Measurements from ENCODE around the gene HHAT. TPM values are rescaled to one million over a fixed set of nuclear protein-coding genes. Genes with fewer than 3 reads are reported as not detected.
"Not testable (repeated sequence)": the region's sequence is repeated elsewhere in the genome, so short reads cannot be mapped to it uniquely, and the experiment has no call there.

The HHAT gene
- total RNA-seq, 2 experiments from 2014 or later, result 0.82 to 0.84 TPM

DNA sequence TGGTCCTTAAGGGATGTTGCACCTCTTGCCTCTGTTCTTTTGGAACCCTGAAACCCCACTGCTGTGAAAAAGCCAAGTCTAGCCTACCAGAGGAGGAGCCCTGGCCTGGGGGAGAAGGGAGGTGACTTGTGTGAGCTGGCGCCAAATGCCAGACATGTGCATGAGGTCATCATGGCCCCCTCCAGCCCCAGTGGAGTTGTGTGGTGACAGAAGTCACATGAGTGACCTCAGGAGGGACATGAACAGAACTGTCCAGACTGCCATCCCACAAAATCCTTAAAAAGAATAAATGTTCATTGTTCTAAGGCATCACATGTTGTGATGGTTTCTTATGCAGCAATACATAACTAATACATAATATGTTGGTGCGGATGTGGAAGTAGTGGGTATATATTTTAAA is 10.8 kb downstream of the HHAT start:
- intact Hi-C loops (cut with DNase I, micrococcal nuclease), result loop anchor here (10.0 kb wide), 2 partner anchors 545 to 585 kb away; partner anchors contain the start of gene TRAF3IP3 (in 1 of the 2)
- ATAC-seq (no peak), DNase-seq (no peak)
- POLR2A ChIA-PET, result no interaction called here
- Mint-ChIP-seq H3K9me3 (ENCODE audit: low read depth) (no peaks in the 10 kb centered on the region), H3K27me3 (peaks cover 2% of the 10 kb centered on the region), H3K27ac (no peak overlapping the region), H3K4me3 (no peak overlapping the region), H3K4me1 (peaks cover 27% of the 10 kb centered on the region), H3K36me3 (ENCODE audit: low read depth) (no peaks in the 10 kb centered on the region)
- CTCF ChIA-PET, result no interaction called here

DNA sequence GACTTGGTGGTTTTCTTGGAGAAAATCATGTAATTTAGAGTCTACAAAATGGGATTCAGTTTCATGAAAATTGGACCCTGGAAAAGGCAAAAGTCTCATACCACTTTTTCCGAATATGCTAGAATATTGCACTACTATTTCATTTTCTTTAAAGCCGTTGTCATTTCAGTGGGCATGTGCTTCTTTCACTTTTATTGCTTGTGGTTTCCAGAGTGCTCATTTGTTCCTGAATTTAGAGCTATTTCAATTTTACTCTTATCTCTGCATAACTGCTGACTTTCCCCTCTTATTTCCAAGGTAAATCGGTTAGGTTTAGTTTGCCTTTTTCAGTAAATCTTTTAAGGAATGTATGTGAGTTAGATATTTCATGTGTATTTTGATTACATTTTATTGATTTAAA is 11.6 kb downstream of the HHAT start:
- peak; percentile 31 for ATAC-seq
- H3K27me3 Mint-ChIP-seq, result peaks cover 2% of the 10 kb centered on the region
- peak overlapping the region; percentile 22 for H3K4me3 Mint-ChIP-seq
- peaks cover 27% of the 10 kb centered on the region for H3K4me1 Mint-ChIP-seq
- POLR2A ChIA-PET, result interaction anchor here (0.5 to 4.0 kb wide), 4 partner anchors 8 to 124 kb away, joined by 3 to 46 read pairs (median 9); no protein-coding TSS in a partner anchor
- H3K27ac Mint-ChIP-seq, result peak overlapping the region; percentile 26
- CTCF ChIA-PET, result interaction anchor here (0.7 to 3.7 kb wide), 10 partner anchors 8 to 108 kb away, joined by 3 to 28 read pairs (median 4); no protein-coding TSS in a partner anchor
- DNase-seq, result no peak
- no peaks in the 10 kb centered on the region for H3K9me3 Mint-ChIP-seq (ENCODE audit: low read depth)
- intact Hi-C loops (cut with DNase I, micrococcal nuclease), result loop anchor here (1.0 to 5.0 kb wide), 5 partner anchors 8 to 1042 kb away; no protein-coding TSS in a partner anchor
- H3K36me3 Mint-ChIP-seq (ENCODE audit: low read depth), result no peaks in the 10 kb centered on the region

DNA sequence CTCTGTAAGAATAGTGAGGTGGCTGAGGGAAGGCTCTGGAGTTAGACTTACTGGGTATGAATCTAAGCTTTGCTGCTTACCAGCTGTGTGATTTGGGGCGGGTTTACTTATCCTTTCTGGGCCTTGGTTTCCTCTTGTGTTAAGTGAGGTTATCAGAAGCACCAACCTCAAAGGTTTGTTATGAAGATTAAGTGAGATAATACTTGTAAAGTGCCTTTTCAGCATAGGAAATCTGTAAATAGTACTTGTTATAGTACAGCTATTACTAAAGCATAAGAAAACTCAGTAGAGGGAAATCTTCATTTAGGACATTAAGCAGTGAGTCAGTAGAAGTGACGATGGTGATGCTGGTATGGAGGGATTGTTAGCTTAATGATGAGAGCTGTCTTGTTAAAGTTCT is 12.1 kb downstream of the HHAT start:
- ATAC-seq (peak; percentile 66), DNase-seq (peak; percentile 27)
- no peaks in the 10 kb centered on the region for H3K9me3 Mint-ChIP-seq (ENCODE audit: low read depth)
- ChIA-PET CTCF (interaction anchor here (0.7 to 3.7 kb wide), 12 partner anchors 8 to 441 kb away, joined by 3 to 28 read pairs (median 4); no protein-coding TSS in a partner anchor), POLR2A (interaction anchor here (0.5 to 4.0 kb wide), 4 partner anchors 8 to 124 kb away, joined by 3 to 46 read pairs (median 9); no protein-coding TSS in a partner anchor)
- H3K4me1 Mint-ChIP-seq, result peaks cover 27% of the 10 kb centered on the region
- H3K27ac Mint-ChIP-seq, result peak overlapping the region; percentile 64
- intact Hi-C loops (cut with DNase I, micrococcal nuclease), result loop anchor here (1.0 to 5.0 kb wide), 5 partner anchors 9 to 1041 kb away; no protein-coding TSS in a partner anchor
- peaks cover 2% of the 10 kb centered on the region for H3K27me3 Mint-ChIP-seq
- no peaks in the 10 kb centered on the region for H3K36me3 Mint-ChIP-seq (ENCODE audit: low read depth)
- H3K4me3 Mint-ChIP-seq, result peak overlapping the region; percentile 22

DNA sequence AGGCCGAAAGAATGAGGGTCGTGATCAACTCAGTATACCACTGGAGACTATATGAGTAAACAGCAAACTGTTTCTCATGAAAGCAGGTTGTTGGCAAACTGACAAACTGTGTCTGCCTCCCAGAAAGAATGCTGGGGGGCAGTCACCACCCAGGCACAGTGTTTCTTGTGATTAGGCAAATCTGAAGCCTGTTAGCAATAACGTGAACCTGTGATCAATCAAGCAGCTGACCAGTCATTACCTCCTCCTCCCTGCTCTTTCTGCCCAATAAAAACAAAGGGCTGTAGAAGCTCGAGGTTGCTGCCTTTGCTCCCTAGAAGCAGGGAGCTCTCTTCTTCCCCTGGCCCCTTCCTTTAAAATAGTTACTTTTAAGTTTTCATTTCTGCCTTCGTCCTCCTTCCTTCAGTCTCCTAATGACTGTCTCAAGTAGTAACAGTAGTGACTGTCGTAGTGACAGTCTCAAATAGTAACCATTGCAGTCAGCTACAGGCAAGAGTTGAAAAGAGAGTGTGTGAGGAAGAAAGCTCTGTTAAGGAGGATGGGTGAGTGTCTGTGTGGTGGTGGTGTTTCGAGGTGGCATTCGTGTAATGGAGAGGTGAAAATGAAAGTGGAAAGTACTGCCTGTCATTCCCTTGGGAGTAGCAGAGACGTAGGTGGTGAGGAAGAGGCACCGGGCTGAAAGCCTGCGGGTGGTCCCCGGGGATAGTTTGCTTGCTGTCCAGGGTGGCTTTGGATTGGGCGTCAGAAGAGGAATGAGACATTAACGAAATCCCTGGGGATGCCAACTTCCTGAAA is 14.5 kb downstream of the HHAT start:
- no peaks in the 10 kb centered on the region for H3K27me3 Mint-ChIP-seq
- DNase-seq (no peak), ATAC-seq (peak; percentile 50)
- intact Hi-C loops (cut with DNase I, micrococcal nuclease), result loop anchor here in 1 of 2 experiments (1.0 to 5.0 kb wide), 2 partner anchors 10 to 1039 kb away; no protein-coding TSS in a partner anchor
- ChIA-PET CTCF (interaction anchor here (0.8 to 3.7 kb wide), 3 partner anchors 10 to 57 kb away, joined by 3 to 28 read pairs (median 4); no protein-coding TSS in a partner anchor), POLR2A (interaction anchor here (1.2 to 4.0 kb wide), 2 partner anchors 11 to 30 kb away, joined by 9 to 46 read pairs; no protein-coding TSS in a partner anchor)
- peaks cover 37% of the 10 kb centered on the region for H3K4me1 Mint-ChIP-seq
- no peak overlapping the region for H3K27ac Mint-ChIP-seq
- no peaks in the 10 kb centered on the region for H3K36me3 Mint-ChIP-seq (ENCODE audit: low read depth)
- no peaks in the 10 kb centered on the region for H3K9me3 Mint-ChIP-seq (ENCODE audit: low read depth)
- H3K4me3 Mint-ChIP-seq, result no peak overlapping the region

DNA sequence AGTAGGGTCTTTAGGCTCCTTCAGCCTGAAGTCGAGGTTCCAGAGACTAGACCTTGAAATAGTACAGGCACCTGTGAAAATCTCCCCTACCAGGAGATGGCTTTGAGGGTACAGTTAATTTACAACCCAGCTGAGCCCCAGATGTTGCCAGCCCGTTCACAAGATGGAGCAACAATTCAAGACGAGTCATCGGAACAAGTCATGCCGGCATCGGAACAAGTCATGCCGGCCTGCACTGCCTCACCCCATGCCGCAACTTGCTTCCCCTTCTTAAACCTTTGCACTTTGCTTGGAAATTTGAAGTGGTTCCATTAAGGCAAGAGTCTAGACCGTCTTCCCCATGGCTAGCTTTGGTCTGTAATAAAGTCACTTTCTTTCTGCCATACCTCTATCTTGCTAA is 16.0 kb downstream of the HHAT start:
- H3K36me3 Mint-ChIP-seq (ENCODE audit: low read depth), result no peaks in the 10 kb centered on the region
- no peak overlapping the region for H3K27ac Mint-ChIP-seq
- H3K4me1 Mint-ChIP-seq, result peaks cover 34% of the 10 kb centered on the region
- ChIA-PET CTCF (interaction anchor here (0.6 to 1.4 kb wide), 6 partner anchors 12 to 483 kb away, joined by 3 to 4 read pairs (median 3); no protein-coding TSS in a partner anchor), POLR2A (interaction anchor here (0.6 to 1.7 kb wide), 2 partner anchors 29 to 170 kb away, joined by 3 to 6 read pairs; no protein-coding TSS in a partner anchor)
- intact Hi-C loops (cut with DNase I, micrococcal nuclease), result loop anchor here in 1 of 2 experiments (5.0 kb wide), 1 partner anchor 1038 kb away; no protein-coding TSS in a partner anchor
- H3K4me3 Mint-ChIP-seq, result no peak overlapping the region
- no peak for DNase-seq
- H3K9me3 Mint-ChIP-seq (ENCODE audit: low read depth), result no peaks in the 10 kb centered on the region
- ATAC-seq, result no peak
- no peaks in the 10 kb centered on the region for H3K27me3 Mint-ChIP-seq

DNA sequence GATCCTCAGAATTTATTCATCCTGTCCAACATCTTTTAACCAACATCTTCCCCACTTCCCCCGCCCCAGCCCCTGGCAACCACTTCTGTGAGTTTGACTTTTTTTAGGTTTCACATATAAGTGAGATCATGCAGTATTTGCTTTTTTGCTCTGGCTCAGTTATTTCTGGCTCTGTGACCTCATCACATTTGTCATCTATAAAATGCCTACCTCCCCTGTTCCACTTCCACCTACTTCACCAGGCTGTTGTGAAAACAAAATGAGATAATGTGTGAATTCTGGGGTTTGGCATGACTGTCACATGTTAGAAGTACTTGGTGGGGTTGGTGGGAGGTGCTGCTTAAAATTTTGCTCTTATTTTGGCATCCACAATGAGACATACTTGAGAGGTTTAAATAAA is 18.4 kb downstream of the HHAT start:
- ChIA-PET CTCF (interaction anchor here (1.7 kb wide), 1 partner anchor 27 kb away, joined by 7 read pairs; no protein-coding TSS in a partner anchor), POLR2A (no interaction called here)
- Mint-ChIP-seq H3K4me3 (no peak overlapping the region), H3K36me3 (ENCODE audit: low read depth) (no peaks in the 10 kb centered on the region), H3K9me3 (ENCODE audit: low read depth) (no peaks in the 10 kb centered on the region), H3K27ac (no peak overlapping the region), H3K4me1 (peaks cover 16% of the 10 kb centered on the region), H3K27me3 (no peaks in the 10 kb centered on the region)
- intact Hi-C loops (cut with DNase I, micrococcal nuclease), result loop anchor here (1.0 to 2.0 kb wide), 4 partner anchors 14 to 99 kb away; no protein-coding TSS in a partner anchor
- DNase-seq, result peak; percentile 58
- ATAC-seq, result peak; percentile 71

DNA sequence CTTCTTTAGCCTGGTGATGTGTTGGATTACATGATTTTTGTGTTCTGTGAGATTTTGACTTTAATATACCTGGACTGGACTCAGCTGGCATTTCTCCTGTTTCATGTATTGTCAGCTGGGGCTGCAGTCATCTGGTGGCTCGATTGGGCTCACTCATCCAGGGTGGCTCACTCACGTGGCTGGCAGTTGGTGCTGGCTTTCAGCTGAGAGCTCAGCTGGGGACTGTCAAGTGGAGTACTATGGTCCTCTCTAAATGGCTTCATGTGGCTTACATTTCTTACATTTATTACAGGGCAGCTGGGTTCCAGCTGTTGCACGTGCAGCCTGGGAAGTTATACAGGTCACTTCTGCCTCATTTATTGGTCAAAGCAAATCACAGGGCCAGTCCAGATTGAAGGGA is 22.8 kb downstream of the HHAT start:
- ChIA-PET CTCF (interaction anchor here (2.1 to 2.9 kb wide), 2 partner anchors 9 to 10 kb away, joined by 7 to 11 read pairs; no protein-coding TSS in a partner anchor), POLR2A (no interaction called here)
- Mint-ChIP-seq H3K4me3 (no peak overlapping the region), H3K27ac (no peak overlapping the region), H3K9me3 (ENCODE audit: low read depth) (no peaks in the 10 kb centered on the region), H3K36me3 (ENCODE audit: low read depth) (no peaks in the 10 kb centered on the region), H3K27me3 (no peaks in the 10 kb centered on the region), H3K4me1 (peaks cover 8% of the 10 kb centered on the region)
- intact Hi-C loops (cut with DNase I, micrococcal nuclease), result no loop called here
- no peak for DNase-seq
- no peak for ATAC-seq

DNA sequence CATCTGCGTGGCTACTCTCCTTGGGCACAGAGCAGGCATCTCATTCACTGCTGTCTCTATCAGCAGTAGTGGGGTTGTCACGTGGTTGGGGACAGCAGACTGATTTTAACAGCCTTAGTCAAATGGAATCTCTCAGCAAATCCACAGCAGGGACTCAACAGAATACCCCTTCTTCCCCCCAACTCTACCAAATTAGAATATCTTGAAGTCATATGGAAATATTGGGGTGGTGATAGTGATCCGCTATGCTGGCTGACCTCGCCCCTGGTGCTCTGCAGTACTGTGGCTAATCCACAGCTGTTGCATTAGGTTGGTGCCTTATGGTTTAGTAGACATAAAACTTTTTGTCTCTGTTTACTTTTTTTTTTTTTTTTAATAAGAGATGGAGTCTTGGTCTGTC is 23.9 kb downstream of the HHAT start:
- intact Hi-C loops (cut with DNase I, micrococcal nuclease), result no loop called here
- DNase-seq, result no peak
- no peaks in the 10 kb centered on the region for H3K27me3 Mint-ChIP-seq
- ATAC-seq, result no peak
- POLR2A ChIA-PET, result no interaction called here
- CTCF ChIA-PET, result interaction anchor here (0.7 kb wide), 1 partner anchor 10 kb away, joined by 4 read pairs; no protein-coding TSS in a partner anchor
- H3K36me3 Mint-ChIP-seq (ENCODE audit: low read depth), result no peaks in the 10 kb centered on the region
- H3K4me3 Mint-ChIP-seq, result no peak overlapping the region
- no peaks in the 10 kb centered on the region for H3K4me1 Mint-ChIP-seq
- no peaks in the 10 kb centered on the region for H3K9me3 Mint-ChIP-seq (ENCODE audit: low read depth)
- no peak overlapping the region for H3K27ac Mint-ChIP-seq

DNA sequence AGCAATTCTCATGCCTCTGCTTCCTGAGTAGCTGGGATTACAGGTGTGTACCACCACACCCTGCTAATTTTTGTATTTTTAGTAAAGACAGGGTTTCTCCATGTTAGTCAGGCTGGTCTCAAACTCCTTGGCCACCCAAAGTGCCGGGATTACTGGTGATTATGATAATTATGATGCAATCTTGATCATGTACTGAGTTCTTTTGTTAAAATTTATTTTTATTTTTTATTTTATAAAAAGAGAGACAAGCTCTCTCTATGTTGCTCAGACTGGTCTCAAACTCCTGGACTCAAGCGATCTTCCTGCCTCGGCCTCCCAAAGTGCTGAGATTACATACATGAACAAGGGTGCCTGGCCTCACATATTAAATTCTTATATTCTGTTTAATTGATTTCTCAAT is 25.6 kb downstream of the HHAT start:
- H3K4me3 Mint-ChIP-seq, H3K4me1 Mint-ChIP-seq: not testable (repeated sequence)

DNA sequence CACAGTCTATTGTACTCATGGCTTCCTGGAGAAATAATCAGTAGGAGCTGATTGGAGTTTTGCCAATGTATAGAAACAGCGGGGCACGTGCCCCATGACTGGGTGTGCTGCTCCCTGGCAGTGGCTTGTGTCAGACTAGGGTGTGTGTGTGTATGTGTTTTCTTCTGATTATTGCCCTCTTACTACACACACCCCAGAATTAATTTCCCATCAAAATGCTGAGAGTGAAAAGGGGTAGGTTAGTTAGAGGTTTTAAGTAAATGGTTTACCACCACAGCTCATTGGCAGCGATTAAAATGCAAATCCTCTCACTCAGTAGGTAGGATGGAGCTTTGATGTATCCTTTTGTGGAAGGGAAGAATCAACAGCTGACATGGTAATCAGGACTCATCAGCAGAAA is 29.9 kb downstream of the HHAT start:
- H3K36me3 Mint-ChIP-seq (ENCODE audit: low read depth), result no peaks in the 10 kb centered on the region
- DNase-seq (no peak), ATAC-seq (no peak)
- H3K9me3 Mint-ChIP-seq (ENCODE audit: low read depth), result no peaks in the 10 kb centered on the region
- no peaks in the 10 kb centered on the region for H3K27me3 Mint-ChIP-seq
- ChIA-PET POLR2A (interaction anchor here (1.0 kb wide), 1 partner anchor 15 kb away, joined by 3 read pairs; no protein-coding TSS in a partner anchor), CTCF (interaction anchor here (0.6 to 1.4 kb wide), 8 partner anchors 8 to 90 kb away, joined by 3 to 4 read pairs (median 3); no protein-coding TSS in a partner anchor)
- peaks cover 7% of the 10 kb centered on the region for H3K4me1 Mint-ChIP-seq
- no peak overlapping the region for H3K4me3 Mint-ChIP-seq
- no peak overlapping the region for H3K27ac Mint-ChIP-seq
- intact Hi-C loops (cut with DNase I, micrococcal nuclease), result no loop called here

More for the DNA sequence above, 25.6 kb downstream of the HHAT start:
- intact Hi-C loops (cut with DNase I, micrococcal nuclease); DNase-seq; CTCF ChIA-PET; H3K27ac Mint-ChIP-seq; H3K36me3 Mint-ChIP-seq (ENCODE audit: low read depth); POLR2A ChIA-PET; H3K9me3 Mint-ChIP-seq (ENCODE audit: low read depth); ATAC-seq; H3K27me3 Mint-ChIP-seq: not testable (repeated sequence)

DNA sequence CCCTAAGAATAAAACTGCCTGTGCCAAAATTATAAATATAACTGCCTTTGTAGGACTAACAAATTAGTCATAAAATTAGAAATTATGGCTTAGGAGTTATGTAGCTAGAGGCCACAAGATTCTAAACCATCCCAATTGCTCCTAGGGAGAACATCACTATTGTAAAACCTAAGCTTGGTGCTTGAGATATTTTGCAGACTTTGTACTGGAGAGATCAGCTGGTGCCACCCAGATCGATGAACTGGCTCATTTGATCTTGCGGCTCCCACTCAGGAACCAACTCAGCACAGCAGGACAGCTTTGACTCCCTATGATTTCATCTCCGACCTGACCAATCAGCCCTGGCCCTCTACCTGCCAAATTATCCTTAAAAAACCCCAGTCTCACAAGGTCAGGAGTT is 30.6 kb downstream of the HHAT start:
- Mint-ChIP-seq H3K27me3 (no peaks in the 10 kb centered on the region), H3K4me3 (no peak overlapping the region), H3K27ac (no peak overlapping the region), H3K36me3 (ENCODE audit: low read depth) (no peaks in the 10 kb centered on the region), H3K9me3 (ENCODE audit: low read depth) (no peaks in the 10 kb centered on the region), H3K4me1 (peaks cover 7% of the 10 kb centered on the region)
- ATAC-seq (no peak), DNase-seq (no peak)
- intact Hi-C loops (cut with DNase I, micrococcal nuclease), result no loop called here
- CTCF ChIA-PET, result interaction anchor here (1.0 to 2.3 kb wide), 5 partner anchors 8 to 89 kb away, joined by 3 to 11 read pairs (median 3); no protein-coding TSS in a partner anchor
- POLR2A ChIA-PET, result no interaction called here

Data from activated CD4-positive, alpha-beta T cell treated with anti-CD3 and anti-CD28 coated beads for 36 hours (primary cell).